GM10248 (cell line): ENCODE results near the gene PPP1R1A.

ENCODE experiments used
- CTCF ChIA-PET: fragments of 300-600 bp; sonication (Branson Sonifier 250); formaldehyde crosslinking; extraction: SDS; loops from one replicate; lab custom pipeline; 2021; ENCODE audit warnings: antibody characterized with exemption; lab: Yijun Ruan, JAX
- POLR2A ChIA-PET: fragments of 350-650 bp; sonication (Branson Sonifier 250); formaldehyde crosslinking; extraction: SDS; loops from one replicate; lab custom pipeline; 2020; ENCODE audit warnings: antibody characterized with exemption; lab: Yijun Ruan, JAX
- DNase-seq: peaks from one replicate; pipeline ENCODE4 v3.0.0; 2012; ENCODE audit errors: extremely low spot score
- CTCF ChIP-seq: IDR thresholded peaks from 2 replicates; pipeline ENCODE4 v1.5.1; 2012; ENCODE audit warnings: mild to moderate bottlenecking, low read depth; ENCODE audit errors: extremely low read depth, missing control alignments, control extremely low read depth

PPP1R1A gene

GRCh38 chr12:54605138-54605970 is 16.9 kb upstream of the PPP1R1A start:
- ChIA-PET CTCF (interaction anchor here (1.0 to 10.5 kb wide), 6 partner anchors 9 to 467 kb away, joined by 3 to 84 read pairs (median 4); no protein-coding TSS in a partner anchor), POLR2A (no interaction called here)
- no peak for DNase-seq
- no peak for TF ChIP-seq CTCF

GRCh38 chr12:54604436-54604835 is 16.0 kb upstream of the PPP1R1A start:
- no peak for DNase-seq
- POLR2A ChIA-PET, result no interaction called here
- TF ChIP-seq CTCF, result no peak
- CTCF ChIA-PET, result interaction anchor here (1.0 to 10.5 kb wide), 10 partner anchors 9 to 468 kb away, joined by 3 to 84 read pairs (median 3); no protein-coding TSS in a partner anchor

- CTCF ChIA-PET, result interaction anchor here (1.0 to 10.5 kb wide), 9 partner anchors 8 to 468 kb away, joined by 3 to 84 read pairs (median 3); no protein-coding TSS in a partner anchor
- DNase-seq, result no peak
- no peak for TF ChIP-seq CTCF
- POLR2A ChIA-PET, result no interaction called here
Observed at GRCh38 chr12:54603872-54604271, 15.4 kb upstream of the PPP1R1A start.

- TF ChIP-seq CTCF, result peak; percentile 77
- CTCF ChIA-PET, result interaction anchor here (1.0 to 10.5 kb wide), 7 partner anchors 11 to 55 kb away, joined by 3 to 84 read pairs (median 3); no protein-coding TSS in a partner anchor
- POLR2A ChIA-PET, result no interaction called here
- peak; percentile 78 for DNase-seq
Observed at GRCh38 chr12:54603173-54603814, 14.8 kb upstream of the PPP1R1A start.

GRCh38 chr12:54602661-54603060 is 14.2 kb upstream of the PPP1R1A start:
- ChIA-PET CTCF (interaction anchor here (1.0 to 10.5 kb wide), 8 partner anchors 10 to 469 kb away, joined by 3 to 84 read pairs (median 4); no protein-coding TSS in a partner anchor), POLR2A (no interaction called here)
- TF ChIP-seq CTCF, result no peak
- no peak for DNase-seq

- TF ChIP-seq CTCF, result no peak
- CTCF ChIA-PET, result interaction anchor here (1.0 to 10.5 kb wide), 8 partner anchors 9 to 470 kb away, joined by 3 to 84 read pairs (median 4); no protein-coding TSS in a partner anchor
- POLR2A ChIA-PET, result no interaction called here
- no peak for DNase-seq
Observed at GRCh38 chr12:54601841-54602240, 13.4 kb upstream of the PPP1R1A start.
